ENCODE results near the gene TTC28.
"Not testable (repeated sequence)": the region's sequence is repeated elsewhere in the genome, so short reads cannot be mapped to it uniquely, and the experiment has no call there.

The TTC28 gene

DNA sequence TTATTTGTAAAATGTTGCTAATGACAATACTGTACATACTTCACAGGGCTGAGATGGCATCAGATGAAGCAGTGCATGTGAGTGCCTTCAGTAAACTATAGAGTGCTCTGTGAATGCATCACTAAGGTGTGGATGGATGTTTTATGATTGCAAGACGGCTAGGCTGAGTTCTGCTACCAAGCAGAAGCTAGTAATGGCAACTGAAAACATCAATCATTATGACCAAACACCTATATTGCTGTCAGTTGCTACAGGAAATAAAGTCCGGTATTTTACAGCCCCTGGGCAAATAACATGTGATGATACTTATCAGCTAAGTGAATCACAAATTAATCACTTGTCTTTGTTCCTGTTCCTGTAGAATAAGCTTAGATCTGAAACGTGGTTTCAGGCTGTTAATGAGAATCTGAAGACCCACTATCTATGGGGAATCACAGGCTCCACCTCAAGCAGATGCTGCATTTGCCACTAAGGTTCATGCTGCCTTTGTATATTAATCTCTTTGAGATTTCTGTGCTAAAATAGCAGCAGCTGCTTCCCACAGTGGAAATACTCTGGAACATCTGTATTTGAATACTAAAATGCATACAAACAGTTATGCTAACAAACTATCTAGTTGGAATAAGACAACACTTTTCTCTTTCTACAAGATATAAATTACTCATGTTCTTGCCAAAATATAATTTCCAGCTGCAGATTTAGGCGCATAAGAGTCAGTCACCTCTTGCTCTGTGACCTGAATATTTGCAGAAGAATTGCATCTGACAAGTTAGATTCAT lies 506.6 kb downstream of the TTC28 start:
- DNase-seq: no peak

DNA sequence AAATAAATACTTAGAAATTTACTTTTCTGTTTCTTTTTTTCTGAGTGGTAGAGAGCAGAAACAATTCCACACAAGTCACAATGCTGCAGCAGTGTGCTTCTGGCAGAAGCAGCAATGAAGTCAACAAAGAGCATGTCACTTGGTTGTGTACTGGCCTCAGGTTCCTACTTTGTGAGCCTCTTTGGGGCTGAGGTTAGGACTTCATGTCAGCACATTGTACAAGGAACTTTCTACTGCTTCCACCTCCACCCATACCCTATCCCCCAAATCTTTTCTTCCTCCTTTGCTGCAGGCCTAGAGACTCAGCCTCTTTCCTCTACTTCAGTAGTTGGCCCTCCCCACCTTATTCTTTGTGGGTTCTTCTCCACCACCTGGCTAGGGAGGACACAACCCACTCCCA lies 507.9 kb downstream of the TTC28 start:
- no peak for DNase-seq

DNA sequence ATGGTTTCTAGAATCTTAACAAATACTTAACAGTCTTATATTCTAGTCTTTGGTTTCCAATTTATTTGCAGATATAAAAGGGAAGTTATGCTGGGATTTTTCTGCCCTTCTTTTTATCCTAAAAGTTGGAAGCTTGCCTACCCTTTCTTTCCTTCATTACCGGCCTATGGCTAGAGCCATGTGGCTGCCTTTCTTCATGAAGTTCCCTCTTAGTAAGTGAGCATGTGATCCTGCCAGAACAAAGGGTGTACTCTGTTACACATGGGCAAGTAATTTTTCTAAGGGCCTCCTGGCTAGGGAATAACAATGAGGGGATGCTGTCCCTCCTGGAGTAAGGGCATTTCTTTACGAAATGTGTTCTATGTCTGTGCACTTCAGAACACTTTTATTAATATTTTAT lies 508.5 kb downstream of the TTC28 start:
- no peak for DNase-seq

DNA sequence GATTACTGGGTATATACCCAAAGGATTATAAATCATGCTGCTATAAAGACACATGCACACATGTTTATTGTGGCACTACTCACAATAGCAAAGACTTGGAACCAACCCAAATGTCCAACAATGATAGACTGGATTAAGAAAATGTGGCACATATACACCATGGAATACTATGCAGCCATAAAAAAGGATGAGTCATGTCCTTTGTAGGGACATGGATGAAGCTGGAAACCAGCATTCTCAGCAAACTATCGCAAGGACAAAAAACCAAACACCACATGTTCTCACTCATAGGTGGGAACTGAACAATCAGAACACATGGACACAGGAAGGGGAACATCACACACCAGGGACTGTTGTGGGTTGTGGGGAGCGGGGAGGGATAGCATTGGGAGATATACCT lies 510.3 kb downstream of the TTC28 start:
- not testable (repeated sequence) for DNase-seq

DNA sequence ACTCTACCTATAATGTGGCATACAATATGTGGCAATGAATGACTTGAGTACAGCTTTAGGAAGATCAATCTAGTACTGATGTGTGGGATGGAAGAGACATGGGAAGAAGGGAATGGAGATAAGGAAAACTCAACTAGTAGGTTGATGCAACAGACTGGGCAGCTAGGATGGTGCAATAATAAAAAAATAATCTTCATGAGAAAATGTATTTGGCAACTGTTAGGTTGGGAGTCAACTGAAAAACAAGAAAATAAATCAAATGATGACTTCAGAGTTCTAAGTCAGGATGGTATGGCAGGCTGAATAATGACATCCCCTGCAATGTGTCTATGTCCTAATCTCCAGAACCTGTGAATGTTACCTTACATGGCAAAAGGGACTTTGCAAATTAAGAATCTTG lies 523.8 kb downstream of the TTC28 start:
- DNase-seq: no peak

DNA sequence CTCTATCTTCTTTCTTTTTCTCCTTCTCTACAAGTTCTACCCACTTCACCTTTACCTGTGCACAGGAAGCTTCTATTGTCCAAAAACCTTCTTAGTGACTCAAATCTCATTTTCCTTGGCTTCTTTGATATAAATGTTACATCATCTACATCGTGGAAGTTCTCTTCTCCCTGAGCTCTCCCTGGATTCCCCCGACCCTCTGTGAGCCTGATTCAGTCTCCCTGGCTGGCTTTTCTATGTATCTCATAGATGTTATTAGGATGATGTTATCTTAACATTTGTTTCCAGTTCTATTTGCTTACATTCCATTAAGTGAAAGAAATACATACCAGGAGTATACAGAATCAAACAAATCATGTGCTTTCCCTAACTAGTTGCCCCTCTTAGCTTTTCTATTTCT lies 524.8 kb downstream of the TTC28 start:
- DNase-seq: no peak

DNA sequence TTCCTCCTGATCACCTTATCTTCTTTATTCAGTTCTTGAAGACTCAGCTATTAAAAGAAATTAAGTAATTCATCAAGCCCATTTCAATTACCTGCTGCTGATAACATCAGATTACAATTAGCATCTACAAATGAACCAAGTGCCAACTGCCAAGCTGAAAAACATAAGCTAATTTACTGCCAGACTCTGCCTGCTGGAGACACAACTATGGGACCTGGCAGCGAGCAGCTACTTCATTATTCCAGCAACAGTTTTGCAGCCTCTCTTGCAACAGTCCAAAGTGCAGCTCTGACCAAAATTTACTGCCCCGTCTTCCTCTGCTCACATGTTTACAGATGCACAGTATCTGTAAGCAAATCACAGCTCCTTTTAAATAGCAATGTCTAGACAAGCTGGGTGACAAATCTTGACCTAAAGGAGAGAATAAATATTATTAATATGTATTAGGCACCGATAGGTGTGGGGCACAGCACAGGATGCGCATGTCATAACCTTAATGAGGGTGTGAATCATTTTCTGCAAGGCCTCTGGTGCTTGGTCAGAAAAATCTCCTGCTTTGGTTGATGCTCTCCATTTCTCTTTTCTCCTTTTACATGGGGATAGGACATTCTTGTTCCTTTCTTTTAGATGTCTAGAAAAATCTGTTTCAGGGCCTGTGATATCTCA lies 528.4 kb downstream of the TTC28 start:
- DNase-seq: no peak

DNA sequence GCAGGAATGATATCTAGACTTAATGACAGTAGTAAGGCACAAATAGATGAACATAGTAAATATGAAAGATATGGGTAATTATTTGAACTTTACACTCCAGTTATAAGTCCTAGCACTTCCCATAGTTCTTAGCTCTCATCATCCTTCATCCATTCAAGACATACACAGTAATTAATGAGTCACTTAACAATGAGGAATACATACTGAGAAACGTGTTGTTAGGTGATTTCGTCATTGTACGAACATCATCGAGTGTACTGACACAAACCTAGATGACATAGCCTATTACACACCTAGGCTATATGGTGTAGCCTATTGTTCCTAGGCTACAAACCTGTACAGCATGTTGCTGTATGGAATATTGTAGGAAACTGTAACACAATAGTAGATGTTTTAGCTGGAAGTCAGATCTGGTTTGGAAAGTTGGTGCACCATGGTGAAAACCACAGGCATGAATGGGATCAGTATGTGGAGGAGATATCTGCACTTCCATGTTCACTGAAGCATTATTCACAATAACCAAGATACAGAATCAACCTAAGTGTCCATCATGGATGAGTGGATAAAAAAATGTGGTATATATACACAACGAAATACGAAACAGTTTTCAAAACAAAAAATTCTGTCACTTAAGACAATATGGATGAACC lies 530.7 kb downstream of the TTC28 start:
- no peak for DNase-seq

DNA sequence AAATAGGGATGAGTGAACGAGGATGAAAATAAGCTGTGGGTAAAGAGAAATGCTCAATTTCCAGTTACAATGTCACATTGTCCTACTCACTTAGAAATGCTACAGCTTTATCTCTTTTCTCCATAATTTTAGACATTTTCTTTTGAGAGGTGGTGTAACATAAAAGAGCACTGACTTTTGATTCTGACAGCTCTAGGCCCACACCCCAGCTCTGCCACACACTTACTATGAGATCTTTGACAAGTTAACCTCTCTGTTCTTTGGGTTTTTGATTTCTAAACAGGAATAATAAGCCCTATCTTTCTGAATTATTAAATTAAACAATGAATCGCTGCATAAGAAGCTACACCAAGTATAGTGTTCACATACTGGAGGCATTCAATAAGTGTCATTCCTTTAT lies 532.2 kb downstream of the TTC28 start:
- DNase-seq: no peak

DNA sequence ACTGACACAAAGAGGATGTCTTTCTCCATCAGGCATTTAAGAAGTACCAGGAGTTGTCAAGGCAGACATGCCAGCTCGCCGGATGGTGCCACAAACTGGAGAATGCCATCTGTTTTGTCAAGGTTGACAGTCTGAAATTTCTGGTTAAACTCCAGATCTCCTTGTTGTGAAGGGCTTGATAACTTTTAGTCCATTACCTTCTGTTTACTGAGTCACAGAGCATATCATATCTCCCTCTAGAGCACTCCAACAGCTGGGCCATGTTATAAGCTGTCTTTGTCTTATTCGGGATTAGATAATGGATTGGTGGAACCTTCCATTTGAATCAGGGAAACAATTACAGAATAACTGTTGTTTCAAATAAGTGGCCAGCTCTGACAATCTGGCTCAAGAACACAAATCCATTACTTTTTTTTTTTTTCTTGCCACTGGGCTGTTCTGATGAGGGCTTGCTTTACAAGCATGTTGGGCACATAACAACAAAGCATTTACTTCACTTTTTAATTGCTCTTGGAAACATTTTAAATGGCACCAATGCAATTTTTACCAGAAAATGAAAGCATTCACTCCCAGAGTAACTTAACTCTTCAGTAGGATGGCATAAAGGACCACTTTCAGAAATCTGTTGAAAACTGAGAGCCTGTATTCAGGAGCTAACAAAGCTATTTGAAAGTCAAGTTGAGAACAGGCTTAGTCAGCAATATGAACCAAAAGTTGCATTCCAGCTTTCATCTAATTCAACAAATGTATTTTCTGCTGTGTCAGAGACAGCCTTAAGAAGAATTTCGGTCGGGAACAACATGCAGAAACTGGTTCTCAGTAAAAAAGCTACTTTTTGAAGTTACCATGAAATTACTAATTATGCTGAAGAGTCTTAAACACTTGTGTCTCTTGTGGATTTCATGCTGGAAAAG lies 533.0 kb downstream of the TTC28 start:
- DNase-seq: no peak

DNA sequence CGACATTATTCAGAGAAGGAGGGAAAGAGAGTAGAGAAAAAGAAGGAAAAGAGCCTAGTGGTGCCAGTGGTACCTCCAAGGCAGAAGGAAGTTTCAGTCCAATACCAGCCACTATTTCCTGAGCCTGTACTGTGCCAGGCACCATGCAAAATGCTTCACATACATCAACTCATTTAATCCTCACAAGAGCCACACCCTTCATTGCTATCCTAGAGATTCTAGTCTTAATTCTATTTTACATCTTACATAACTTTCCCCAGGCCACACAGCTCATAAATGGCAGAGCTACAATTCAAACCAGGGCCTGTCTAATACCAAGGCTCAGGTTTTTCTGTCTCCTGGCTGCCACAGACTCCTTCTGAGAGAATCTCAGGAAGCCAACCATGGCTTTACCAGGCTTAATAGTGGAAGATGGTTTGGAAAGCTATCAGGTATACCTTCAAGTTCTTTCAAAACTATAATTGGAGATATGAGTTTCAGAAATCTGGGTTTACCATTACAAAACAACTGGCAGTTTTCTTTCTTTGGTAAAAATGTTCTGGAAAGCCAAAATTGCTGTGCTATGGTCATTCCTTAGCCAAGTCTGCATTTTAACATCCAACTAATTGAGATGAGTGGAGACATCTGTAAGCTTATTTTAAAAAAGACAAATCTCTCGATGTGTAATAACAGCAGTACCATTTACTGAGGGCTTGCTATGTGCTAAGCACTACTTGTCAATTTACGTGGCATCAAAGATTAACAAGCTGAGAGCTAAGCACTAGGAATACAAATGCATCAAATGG lies 535.5 kb downstream of the TTC28 start:
- no peak for DNase-seq

DNA sequence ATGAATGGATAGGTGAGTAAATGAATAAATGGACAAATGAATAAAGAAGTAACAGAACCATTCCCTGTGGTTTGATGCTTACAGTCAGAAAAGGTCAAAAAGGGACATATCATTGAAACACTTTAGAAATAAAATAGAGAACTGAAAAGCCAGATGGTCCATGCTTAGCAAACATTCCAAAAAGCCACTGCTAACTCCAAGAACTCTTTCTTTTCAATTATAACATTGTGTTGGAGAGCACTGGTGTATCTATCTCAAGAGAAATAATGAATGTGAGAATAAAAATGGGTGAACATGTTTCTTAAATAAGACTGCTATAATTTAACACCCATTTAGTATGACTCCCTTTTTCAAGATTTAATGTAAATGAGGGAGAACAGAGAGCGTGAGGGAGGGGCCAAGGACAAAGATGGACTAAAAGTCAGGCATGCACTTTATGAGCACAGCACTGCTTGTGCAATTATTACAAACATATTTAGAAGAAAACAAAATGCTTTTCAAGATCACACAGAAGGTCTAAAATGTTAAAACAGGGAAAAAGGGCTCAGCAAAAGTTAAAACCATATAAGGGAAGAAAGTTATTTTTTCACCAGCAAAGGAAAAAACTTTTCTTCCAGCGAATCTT lies 536.3 kb downstream of the TTC28 start:
- DNase-seq: no peak

DNA sequence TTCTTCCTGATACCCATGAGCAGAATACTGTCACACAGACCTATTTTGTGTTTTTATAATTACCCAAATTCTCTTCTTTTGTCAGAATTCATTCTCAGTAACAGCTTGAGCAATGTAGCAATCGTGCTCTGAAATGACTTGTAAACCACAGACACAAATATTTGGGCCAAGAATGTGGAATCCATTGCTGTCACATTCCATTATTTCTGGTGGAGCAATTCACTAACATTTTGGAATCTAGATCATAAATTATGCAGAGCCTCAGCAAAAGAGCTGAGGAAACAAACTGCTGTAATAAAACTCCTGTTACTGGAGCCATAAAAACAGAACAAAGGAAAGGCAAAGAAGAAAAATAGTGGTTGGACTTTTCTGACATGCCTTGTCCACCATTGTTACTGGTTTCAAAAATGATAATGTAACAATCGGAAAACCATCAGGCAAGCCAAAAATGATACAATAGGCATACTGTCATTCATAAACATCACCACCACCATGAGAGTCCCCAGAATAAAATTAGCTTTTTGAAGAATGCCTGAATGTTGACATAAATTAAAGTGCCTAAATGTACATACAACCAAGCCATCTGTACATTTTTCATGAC lies 537.2 kb downstream of the TTC28 start:
- DNase-seq: no peak

DNA sequence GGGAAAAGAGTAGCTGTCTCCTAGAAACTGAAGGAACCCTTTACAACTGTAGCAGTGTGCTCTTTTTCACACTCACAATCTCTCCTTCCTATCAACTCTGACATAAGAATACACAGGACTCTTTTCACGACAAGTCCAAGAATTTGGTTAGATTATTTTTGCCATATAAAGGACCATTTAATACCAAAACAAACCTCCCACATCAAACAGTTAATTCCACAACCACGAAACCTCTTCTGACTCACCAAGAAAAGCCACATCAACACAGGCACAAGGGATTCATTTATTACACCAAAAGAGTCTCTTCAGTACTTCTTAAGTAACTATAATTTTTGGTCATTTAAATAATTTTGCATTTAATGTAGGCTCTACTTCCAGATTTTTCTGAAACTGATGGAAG lies 538.0 kb downstream of the TTC28 start:
- no peak for DNase-seq

DNA sequence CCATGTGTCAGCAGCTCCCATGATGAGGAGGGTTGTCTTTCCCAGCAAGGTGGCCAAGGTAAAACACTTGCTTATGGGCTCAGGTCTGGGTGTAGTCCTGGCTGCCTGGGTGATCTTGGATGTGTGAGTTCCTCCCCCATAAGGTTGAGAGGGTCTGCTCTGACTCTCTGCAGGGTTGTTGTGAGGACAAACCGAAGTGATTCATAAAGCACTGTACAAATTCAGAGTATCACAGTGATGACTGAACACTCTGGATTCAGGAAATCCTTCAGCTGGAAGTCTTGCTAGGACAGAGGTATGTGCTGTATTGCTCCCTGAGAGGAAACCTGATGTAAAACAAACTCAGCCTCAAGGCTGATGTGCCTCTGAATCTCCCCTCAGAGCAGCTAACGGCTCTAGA lies 539.7 kb downstream of the TTC28 start:
- DNase-seq: no peak

DNA sequence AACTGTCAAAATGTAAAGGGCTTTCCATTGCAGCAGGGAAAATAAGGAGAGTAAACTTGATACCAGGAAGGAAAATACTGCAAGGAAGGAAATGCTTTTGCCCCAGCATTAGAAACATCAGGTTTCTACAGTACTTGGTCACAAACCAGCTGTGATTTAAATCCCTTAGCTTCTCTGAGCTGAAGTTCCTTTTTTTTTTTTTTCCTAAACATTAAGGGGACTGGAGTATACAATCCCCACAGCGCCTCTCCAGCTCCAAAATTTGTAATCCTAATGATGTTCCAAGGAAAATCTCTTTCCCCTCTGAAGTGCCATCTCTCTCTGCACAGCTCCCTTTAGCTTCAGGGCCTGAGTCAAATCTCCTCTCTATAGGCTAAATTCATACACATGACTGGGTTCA lies 540.1 kb downstream of the TTC28 start:
- no peak for DNase-seq

DNA sequence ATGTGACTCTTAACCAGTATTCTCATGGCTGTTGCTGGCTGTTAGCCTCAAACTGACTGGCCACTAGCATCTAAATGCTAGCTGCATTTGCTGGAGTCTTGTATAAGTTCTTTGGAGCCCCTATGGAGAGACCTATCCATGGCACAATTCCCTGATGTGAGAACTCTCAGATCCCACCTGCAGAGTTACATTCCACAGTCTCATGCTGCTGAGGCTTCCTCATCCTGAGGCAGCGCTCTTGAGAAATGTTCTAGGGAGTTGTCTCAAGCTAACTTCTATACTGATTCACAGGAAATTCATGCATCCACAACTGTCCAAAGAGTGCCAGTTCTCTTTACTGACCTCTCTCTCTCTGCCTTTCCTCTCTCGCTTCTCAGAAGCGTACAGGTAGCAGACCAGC lies 542.6 kb downstream of the TTC28 start:
- DNase-seq: no peak

DNA sequence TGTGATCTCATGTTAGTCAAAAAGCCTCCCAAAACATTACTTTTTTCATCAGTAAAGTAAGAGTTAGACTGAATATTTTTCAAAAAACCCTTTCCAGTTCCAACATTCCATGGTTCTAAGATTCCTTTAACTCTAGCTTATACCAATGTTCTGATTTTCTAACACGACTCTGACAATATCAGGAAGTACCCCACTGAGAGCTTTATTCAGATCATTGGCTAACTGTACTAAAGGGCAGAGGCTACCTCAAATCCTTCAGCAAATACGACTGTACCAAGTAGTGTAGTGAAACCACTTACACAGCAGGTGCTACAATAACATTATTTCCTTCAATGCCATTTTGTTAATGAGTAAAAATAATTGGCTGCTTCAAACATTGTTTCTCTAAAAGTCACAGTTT lies 547.2 kb downstream of the TTC28 start:
- no peak for DNase-seq

DNA sequence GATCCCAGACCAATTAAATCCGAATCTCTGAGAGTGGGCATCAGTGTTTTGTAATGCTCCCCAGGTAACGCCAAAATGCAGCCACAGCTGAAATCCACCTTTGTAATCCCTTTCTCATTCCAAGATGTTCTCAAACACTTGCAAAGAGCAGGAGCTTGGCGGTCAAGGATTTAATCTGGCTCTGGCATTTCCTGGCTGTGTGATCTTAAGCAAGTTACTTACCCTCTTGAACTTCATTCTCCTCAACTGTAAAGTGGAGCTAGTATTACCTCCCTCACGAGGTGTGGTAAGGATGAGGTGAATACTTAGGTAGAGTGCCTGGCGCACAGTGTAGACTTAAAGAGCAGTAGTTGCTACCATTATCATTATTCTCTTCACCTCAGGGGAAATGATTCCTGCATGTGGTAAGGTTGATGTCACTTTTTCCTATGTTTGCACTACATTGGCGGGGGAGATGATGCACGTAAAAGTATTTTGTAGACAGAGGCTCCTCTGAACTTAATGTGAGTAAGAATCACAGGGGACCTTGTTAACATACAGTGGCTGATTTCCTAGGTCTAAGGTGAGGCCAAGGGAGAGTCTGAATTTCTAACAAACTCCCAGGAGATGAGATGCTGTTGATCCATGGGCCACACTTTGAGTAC lies 550.2 kb downstream of the TTC28 start:
- DNase-seq: no peak

DNA sequence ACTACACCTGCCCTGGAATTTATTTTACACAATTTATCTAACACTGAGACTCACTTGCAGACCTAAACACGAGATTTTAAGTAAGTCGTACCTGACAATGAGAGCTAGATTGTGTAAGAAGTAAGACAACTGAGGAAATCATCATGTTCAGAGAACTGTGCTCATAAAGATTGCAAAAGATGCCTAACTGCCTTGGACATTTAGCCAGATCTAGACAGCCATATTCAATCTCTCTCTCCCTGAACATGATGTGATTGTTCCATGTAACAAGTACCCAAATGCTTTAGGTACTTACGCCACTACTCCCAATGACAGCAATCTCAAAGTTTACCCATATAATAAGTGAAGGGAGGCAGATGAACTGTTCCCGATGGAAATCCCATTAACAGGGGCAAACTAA lies 550.8 kb downstream of the TTC28 start:
- DNase-seq: no peak

DNA sequence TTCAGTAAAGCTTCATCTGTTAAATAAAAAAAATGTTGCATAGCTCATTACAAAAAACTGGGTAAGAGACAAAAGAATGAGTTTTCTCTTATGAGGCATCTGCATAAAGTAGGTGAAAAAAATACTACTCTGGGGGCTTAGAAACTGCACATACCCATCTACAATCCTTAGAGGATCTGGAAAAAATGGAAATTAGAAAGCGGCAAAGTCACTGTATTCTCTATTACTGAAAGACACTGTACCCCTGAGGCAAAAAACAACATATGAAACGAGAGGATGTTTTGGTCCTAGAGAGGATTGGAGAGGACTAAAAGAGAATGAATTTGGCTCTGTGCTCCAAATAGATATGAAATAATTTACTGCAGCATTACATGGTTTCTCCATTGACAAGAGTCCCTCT lies 553.8 kb downstream of the TTC28 start:
- no peak for DNase-seq
